Bronchial epithelial cell (primary cell): ENCODE measurements around the gene MVK. TPM values are rescaled to one million over a fixed set of nuclear protein-coding genes. Genes with fewer than 3 reads are reported as not detected.

Source experiments
- DNase-seq: peaks from one replicate; pipeline ENCODE4 v3.0.0-alpha.2; 2010; ENCODE audit warnings: low read depth
- FAIRE-seq: peaks from 2 replicates; lab custom pipeline; 2011; peaks lifted over from hg19 to GRCh38; lab: Jason Lieb, UNC
- H3K27me3 ChIP-seq: 2 replicates; pipeline ENCODE4 v1.5.1; 2011; ENCODE audit warnings: low read length; ENCODE audit not compliant: control insufficient read depth, insufficient read depth
- H3K36me3 ChIP-seq: 2 replicates; pipeline ENCODE4 v1.5.1; 2011; ENCODE audit warnings: low read length; ENCODE audit not compliant: control insufficient read depth, insufficient read depth
- H3K4me3 ChIP-seq: 2 replicates; pipeline ENCODE4 v1.5.1; 2011; ENCODE audit warnings: mild to moderate bottlenecking, low read depth, low read length, control low read depth
- total RNA-seq: library from RNA; depleted of rRNA; stranded (reverse); fragments of >200 nt; gene quantifications from 2 replicates; pipeline ENCODE4 v1.2.1, GENCODE V29; 2014
- TF ChIP-seq, protein P1 (sequence below): IDR thresholded peaks from 2 replicates; pipeline ENCODE4 v1.5.1; 2011; ENCODE audit warnings: mild to moderate bottlenecking, moderate library complexity, low read length, control low read depth, inconsistent platforms; ENCODE audit not compliant: insufficient read depth, severe bottlenecking

MVK gene
- total RNA-seq, 1 donor from 2014 or later: 16.1 TPM

DNA sequence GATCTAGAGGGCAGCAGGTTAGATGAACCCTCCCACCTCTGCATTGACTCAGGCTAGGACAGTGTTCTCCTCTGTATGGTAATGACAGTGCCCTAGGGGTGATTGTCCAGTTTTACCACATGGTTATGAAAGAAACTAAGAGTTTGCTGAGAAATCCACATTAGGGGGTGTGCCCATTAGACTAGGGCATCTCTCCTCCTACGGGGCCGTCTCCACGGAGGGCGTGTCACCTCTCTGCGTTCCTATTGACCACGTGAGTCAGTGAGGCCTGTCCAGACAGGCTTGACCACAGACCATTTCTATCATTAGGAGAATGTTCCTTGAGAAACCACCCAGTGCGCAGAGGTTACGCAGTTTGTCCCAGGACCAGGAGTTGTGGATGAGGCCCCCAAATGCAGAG, 8.3 kb downstream of the MVK start:
- TF ChIP-seq, protein P1, sequence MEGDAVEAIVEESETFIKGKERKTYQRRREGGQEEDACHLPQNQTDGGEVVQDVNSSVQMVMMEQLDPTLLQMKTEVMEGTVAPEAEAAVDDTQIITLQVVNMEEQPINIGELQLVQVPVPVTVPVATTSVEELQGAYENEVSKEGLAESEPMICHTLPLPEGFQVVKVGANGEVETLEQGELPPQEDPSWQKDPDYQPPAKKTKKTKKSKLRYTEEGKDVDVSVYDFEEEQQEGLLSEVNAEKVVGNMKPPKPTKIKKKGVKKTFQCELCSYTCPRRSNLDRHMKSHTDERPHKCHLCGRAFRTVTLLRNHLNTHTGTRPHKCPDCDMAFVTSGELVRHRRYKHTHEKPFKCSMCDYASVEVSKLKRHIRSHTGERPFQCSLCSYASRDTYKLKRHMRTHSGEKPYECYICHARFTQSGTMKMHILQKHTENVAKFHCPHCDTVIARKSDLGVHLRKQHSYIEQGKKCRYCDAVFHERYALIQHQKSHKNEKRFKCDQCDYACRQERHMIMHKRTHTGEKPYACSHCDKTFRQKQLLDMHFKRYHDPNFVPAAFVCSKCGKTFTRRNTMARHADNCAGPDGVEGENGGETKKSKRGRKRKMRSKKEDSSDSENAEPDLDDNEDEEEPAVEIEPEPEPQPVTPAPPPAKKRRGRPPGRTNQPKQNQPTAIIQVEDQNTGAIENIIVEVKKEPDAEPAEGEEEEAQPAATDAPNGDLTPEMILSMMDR: no peak
- H3K36me3 ChIP-seq: peaks cover 12% of the 10 kb centered on the region

DNA sequence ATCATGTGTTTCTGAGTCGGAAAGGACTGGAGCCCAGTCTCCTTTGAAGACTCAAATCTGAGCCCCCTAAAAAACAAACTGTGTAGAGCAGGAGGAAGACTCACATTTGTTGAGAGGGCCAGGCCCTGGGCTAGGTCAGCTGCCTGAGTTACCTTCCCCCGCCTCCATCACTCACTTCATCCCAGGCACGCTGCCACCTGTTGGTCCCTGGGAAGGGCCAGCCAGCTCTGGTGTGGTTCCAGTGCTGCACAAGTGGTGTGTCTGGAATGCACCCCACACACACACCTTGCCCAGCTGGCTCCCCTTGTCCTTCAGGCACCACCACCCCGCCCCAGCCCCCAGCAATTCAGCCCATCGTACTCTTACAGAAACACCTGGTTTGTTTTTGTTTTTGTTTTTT, 9.0 kb downstream of the MVK start:
- Histone ChIP-seq H3K27me3 (no peaks in the 10 kb centered on the region), H3K36me3 (peaks cover 11% of the 10 kb centered on the region), H3K4me3 (no peak overlapping the region)
- DNase-seq (peak; percentile 41), FAIRE-seq (no peak)
- TF ChIP-seq, protein P1: peak; percentile 33

More for the DNA sequence above, 8.3 kb downstream of the MVK start:
- FAIRE-seq (peak; percentile 86), DNase-seq (peak; percentile 94)
- H3K27me3 ChIP-seq: no peaks in the 10 kb centered on the region
- no peak overlapping the region for H3K4me3 ChIP-seq

DNA sequence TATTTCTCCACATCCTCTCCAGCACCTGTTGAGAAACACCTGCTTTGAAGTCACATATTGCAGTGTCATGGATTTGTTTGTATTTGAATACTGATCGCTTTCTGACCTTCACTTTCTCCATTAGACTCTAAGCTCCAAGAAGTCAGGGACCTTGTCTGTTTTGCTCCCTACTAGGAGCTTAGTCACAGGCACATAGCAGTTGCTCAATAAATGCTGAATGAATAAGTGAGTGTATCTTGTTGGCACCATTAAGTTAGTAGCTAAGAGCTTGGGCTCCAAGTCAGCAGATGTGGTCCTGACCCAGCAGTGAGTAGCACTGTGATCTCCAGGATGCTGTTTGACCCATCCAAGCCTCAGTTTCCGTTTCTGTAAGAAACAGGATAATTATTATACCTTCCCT, 10.1 kb downstream of the MVK start:
- Histone ChIP-seq H3K36me3 (peaks cover 17% of the 10 kb centered on the region), H3K27me3 (no peaks in the 10 kb centered on the region), H3K4me3 (no peak overlapping the region)
- TF ChIP-seq, protein P1: no peak
- DNase-seq: no peak
- FAIRE-seq: no peak

DNA sequence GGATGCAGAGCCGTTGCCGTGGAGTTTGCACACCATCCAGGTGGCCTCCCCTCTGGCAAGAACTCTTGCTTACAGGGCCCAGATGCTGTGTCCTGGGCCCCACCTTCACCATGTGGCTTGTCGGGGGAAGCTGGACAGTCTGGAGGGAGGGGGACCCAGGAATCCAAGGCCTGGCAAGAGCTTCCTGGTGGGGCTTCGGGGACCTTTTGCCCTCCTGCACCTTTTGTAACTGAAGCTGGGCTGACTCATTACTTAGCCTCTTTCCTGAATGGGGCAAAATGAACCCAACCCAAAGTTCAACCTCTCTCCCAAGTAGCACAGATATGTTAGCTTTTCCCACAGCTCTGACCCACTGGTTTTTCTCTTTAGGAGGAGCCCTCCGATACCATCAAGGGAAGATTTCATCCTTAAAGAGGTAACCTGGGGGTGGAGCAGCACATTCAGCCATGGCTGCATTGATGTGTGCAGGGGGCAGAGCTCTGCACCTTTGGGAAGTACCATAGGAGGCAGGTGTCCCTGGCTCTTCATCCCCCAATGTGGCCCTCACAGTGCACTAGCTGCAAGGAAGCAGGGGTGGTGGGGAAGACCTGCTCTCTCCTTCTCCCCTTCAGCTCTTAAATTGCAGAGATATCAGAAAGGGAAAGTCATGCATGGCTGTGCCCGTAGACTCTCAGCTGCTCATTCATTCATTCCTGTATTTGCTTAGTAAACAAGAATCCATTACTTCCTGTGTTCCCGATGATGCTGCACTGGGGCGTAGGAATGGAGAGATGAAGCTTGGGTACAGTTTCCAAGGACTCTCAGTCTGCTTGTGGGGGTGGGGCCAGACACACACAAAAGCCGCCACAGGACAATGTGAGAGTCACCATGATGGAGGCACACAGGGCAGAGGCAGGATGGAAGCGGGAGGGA, 13.0 kb downstream of the MVK start:
- peak; percentile 84 for FAIRE-seq
- TF ChIP-seq, protein P1: no peak
- H3K4me3 ChIP-seq: no peak overlapping the region
- peaks cover 21% of the 10 kb centered on the region for H3K36me3 ChIP-seq
- DNase-seq: peak; percentile 30
- no peaks in the 10 kb centered on the region for H3K27me3 ChIP-seq

DNA sequence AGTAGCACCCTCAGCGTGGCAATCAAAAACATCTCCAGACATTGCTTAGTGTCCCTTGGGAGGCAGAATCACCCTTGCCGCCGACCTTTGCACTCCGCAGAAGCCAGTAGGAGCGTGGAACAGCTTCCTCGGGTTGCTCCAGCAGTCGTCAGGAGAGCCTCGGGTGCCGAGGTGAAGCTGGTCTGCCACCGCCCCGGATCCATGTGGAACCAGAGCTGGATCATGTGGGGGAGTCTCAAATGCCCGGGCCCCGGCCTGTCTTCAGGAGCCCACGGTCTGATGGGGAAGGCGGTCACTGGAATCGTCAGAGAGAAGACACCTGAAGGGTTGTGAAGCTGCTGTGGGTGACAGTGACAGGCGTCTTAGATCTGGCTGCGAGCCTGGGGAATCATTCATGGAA, 14.3 kb downstream of the MVK start:
- TF ChIP-seq, protein P1: no peak
- FAIRE-seq: peak; percentile 23
- H3K4me3 ChIP-seq: no peak overlapping the region
- peaks cover 26% of the 10 kb centered on the region for H3K36me3 ChIP-seq
- no peak for DNase-seq
- H3K27me3 ChIP-seq: no peaks in the 10 kb centered on the region
